ENCODE data around the gene SP5. TPM values are rescaled to one million over a fixed set of nuclear protein-coding genes. Genes with fewer than 3 reads are reported as not detected.
"Not testable (repeated sequence)": the region's sequence is repeated elsewhere in the genome, so short reads cannot be mapped to it uniquely, and the experiment has no call there.

Gene SP5
- 1 to 10 TPM; 1.5 to 7.9 (median 5.8) TPM for total RNA-seq

DNA sequence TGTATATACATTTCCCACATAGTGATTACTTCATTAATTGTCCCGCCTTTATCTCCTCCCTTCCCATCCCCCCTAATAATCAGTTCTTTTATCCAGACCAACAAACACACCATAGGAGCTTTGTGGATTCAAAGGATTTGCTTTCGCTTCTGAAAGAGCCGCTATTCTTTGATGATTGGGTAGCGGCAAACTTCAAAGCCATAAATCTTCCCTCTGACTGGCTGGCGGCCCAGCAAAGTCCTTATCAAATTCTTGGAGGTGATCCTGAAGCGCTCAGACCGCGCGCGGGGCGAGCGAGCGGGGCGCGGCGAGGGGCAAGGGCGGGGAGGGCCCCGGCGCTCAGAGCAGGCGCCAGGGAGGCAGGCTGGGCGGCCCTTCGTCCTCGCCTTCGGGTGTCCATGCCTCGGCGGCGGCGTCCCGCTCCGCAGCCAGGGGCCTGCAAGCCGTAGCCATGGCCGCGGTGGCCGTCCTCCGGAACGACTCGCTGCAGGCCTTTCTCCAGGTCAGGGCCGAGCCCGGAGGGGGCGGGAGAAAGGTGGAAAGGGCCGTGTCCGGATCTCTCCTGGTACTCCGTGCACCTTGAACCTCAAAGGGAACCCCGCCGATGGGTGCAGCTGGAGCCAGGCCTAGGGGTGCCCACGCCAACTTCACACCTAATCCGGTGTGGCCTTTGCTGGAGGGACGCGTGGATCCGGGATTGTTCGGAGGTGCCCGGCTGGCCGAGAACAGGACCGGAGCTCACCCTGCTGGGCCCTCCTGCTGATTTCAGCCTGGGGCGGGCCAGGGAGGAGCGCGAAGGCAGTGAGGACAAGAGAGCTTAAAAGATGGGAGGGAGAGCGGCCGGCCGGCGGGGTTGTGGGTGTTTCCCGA, at the start of gene SP5:
TSS of gene SP5 (plus strand) at position 276 of the 870 bp plus-strand sequence. CDS start at position 452, 176 bp downstream.
- Histone ChIP-seq H3K27ac (peak within 1 kb of the TSS in 1 of 2 donors; percentile 76), H3K9me3 (no peaks in the 10 kb centered on the region), H3K27me3 (peaks cover 10 to 67% of the 10 kb centered on the region in 2 donors), H3K4me3 (peak within 1 kb of the TSS; percentile 47 to 82 (median 56)), H3K4me1 (peaks cover 0 to 25% of the 10 kb centered on the region in 2 donors), H3K36me3 (no peaks in the 10 kb centered on the region)
- intact Hi-C loops (cut with DNase I; ENCODE audit: low total_unique reads) = no loop called here
- TF ChIP-seq, protein P1, sequence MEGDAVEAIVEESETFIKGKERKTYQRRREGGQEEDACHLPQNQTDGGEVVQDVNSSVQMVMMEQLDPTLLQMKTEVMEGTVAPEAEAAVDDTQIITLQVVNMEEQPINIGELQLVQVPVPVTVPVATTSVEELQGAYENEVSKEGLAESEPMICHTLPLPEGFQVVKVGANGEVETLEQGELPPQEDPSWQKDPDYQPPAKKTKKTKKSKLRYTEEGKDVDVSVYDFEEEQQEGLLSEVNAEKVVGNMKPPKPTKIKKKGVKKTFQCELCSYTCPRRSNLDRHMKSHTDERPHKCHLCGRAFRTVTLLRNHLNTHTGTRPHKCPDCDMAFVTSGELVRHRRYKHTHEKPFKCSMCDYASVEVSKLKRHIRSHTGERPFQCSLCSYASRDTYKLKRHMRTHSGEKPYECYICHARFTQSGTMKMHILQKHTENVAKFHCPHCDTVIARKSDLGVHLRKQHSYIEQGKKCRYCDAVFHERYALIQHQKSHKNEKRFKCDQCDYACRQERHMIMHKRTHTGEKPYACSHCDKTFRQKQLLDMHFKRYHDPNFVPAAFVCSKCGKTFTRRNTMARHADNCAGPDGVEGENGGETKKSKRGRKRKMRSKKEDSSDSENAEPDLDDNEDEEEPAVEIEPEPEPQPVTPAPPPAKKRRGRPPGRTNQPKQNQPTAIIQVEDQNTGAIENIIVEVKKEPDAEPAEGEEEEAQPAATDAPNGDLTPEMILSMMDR (IDR thresholded peaks at IDR 0.05) = no peak
- no peak for TF ChIP-seq POLR2AphosphoS5 (IDR thresholded peaks at IDR 0.05)
- TF ChIP-seq POLR2A (IDR thresholded peaks at IDR 0.05) = no peak
- peak in 1 of 2 donors; percentile 52 for DNase-seq (ENCODE audit: low spot score in 2 of 2)

DNA sequence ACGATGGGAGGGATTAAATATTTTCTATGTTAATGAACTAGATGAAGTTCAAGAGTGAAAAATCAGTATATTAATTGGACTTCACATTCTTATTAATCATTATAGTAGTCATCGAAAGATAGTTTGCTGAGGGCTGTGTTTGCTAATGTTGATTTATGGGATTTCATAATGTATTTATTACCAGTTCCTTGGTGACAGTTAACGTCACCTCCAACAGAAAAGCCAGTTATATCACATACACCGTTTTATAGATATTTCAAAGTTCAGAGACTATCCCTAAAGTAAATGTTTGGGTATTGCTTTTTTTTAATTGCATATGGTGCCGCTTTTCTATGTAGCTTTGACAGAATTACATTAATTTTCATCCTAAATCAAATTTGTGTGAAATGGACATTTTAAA, 49.4 kb upstream of the SP5 start:
- no peaks in the 10 kb centered on the region for H3K4me1 ChIP-seq
- H3K27me3 ChIP-seq = no peaks in the 10 kb centered on the region
- DNase-seq (ENCODE audit: low spot score in 2 of 2) = no peak
- no peak overlapping the region for H3K4me3 ChIP-seq
- TF ChIP-seq, protein P1 (IDR thresholded peaks at IDR 0.05) = no peak
- TF ChIP-seq POLR2AphosphoS5 (IDR thresholded peaks at IDR 0.05) (no peak), POLR2A (IDR thresholded peaks at IDR 0.05) (no peak)
- H3K9me3 ChIP-seq = no peaks in the 10 kb centered on the region
- intact Hi-C loops (cut with DNase I; ENCODE audit: low total_unique reads) = no loop called here
- no peak overlapping the region for H3K27ac ChIP-seq
- H3K36me3 ChIP-seq = no peaks in the 10 kb centered on the region

DNA sequence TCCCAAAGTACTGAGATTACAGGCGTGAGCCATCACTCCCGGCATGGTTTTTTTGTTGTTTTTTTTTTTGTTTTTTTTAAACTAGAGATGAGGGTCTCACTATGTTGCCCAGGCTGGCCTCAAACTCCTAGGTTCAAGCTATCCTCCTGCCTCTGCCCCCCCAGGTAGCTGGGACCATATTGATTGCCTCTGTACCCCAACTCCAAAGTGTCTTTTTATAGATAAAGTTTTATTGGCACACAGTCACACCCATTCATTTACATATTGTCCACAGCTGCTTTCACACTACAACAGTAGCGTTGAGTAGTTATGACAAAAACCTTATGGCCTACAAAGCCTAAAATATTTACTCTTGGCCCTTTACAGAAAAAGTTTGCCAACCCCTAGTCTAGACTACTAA, 45.2 kb upstream of the SP5 start:
- H3K9me3 ChIP-seq = no peaks in the 10 kb centered on the region
- H3K36me3 ChIP-seq = no peaks in the 10 kb centered on the region
- intact Hi-C loops (cut with DNase I; ENCODE audit: low total_unique reads) = no loop called here
- H3K27me3 ChIP-seq = no peaks in the 10 kb centered on the region
- no peak for DNase-seq (ENCODE audit: low spot score in 2 of 2)
- TF ChIP-seq, protein P1 (IDR thresholded peaks at IDR 0.05) = no peak
- no peak overlapping the region for H3K4me3 ChIP-seq
- no peak overlapping the region for H3K27ac ChIP-seq
- no peaks in the 10 kb centered on the region for H3K4me1 ChIP-seq

DNA sequence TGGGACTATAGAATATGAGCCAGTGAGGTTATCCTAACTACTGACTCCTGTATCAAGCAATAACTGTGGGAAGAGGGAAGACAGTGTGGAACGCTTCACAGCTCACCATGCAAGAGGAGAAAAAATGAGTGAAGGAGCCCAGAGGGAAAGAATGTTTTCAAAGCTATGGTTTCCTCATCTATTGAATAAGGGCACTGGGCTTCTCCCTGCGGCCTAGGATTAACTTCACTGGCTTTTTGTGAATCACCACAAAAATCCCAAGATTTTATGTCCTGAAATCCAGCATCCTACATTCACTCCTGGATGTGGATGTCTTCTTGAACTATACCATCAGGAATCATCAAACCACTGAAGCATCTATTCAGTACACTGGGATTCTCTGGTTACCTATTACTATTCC, 44.5 kb upstream of the SP5 start:
- DNase-seq (ENCODE audit: low spot score in 2 of 2) = no peak
- no peaks in the 10 kb centered on the region for H3K4me1 ChIP-seq
- H3K36me3 ChIP-seq = no peaks in the 10 kb centered on the region
- H3K9me3 ChIP-seq = no peaks in the 10 kb centered on the region
- intact Hi-C loops (cut with DNase I; ENCODE audit: low total_unique reads) = no loop called here
- no peak overlapping the region for H3K4me3 ChIP-seq
- H3K27me3 ChIP-seq = no peaks in the 10 kb centered on the region
- no peak for TF ChIP-seq POLR2AphosphoS5 (IDR thresholded peaks at IDR 0.05)
- TF ChIP-seq, protein P1 (IDR thresholded peaks at IDR 0.05) = no peak
- H3K27ac ChIP-seq = no peak overlapping the region

DNA sequence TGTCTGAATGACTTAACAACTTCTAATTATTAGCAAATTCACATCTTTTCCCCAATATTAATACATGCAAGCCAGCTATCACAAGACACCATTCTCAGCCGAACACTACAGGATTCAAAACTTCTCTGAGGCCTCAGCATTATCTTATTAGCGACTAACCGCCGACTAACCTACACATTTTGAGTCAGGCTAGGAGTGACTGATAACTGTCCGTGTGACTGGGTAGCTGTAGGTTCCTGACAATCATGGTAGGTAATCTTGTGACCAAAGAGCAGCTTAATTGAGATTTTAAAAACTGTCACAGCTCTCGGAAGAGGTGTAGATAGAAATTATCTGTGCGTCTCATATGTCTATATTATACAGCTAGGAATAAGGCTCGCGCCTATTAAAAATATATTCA, 44.1 kb upstream of the SP5 start:
- H3K4me1 ChIP-seq = no peaks in the 10 kb centered on the region
- no peak for TF ChIP-seq POLR2A (IDR thresholded peaks at IDR 0.05)
- TF ChIP-seq, protein P1 (IDR thresholded peaks at IDR 0.05) = no peak
- no peak for TF ChIP-seq POLR2AphosphoS5 (IDR thresholded peaks at IDR 0.05)
- no peaks in the 10 kb centered on the region for H3K27me3 ChIP-seq
- no peaks in the 10 kb centered on the region for H3K36me3 ChIP-seq
- DNase-seq (ENCODE audit: low spot score in 2 of 2) = no peak
- H3K4me3 ChIP-seq = no peak overlapping the region
- H3K27ac ChIP-seq = no peak overlapping the region
- intact Hi-C loops (cut with DNase I; ENCODE audit: low total_unique reads) = no loop called here
- H3K9me3 ChIP-seq = no peaks in the 10 kb centered on the region

DNA sequence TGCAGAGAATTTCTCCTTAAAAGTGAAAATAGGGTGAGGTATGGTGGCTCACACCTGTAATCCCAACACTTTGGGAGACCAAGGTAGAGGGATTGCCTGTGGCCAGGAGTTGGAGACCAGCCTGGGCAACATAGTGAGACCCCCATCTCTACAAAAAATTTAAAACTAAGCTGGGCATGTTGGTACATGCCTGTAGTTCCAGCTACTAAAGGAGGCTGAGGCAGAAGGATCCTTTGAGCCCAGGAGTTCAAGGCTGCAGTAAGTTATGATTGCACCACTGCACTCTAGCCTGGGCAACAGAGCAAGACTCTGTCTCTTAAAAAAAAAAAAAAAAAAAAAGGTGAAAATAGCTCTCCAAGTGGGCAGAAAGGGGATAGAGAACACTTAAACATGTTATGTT, 40.9 kb upstream of the SP5 start:
- H3K27ac ChIP-seq; H3K4me1 ChIP-seq; intact Hi-C loops (cut with DNase I; ENCODE audit: low total_unique reads): not testable (repeated sequence)

More for the DNA sequence above, 40.9 kb upstream of the SP5 start:
- H3K4me3 ChIP-seq; H3K36me3 ChIP-seq; DNase-seq (ENCODE audit: low spot score in 2 of 2); H3K27me3 ChIP-seq; H3K9me3 ChIP-seq: not testable (repeated sequence)

Data from breast epithelium (tissue), 4 donors.